ENCODE results near the gene LPAR3.
A peak's percentile ranks its signal among the peaks of the same experiment; 100 is the strongest.

The LPAR3 gene

GRCh38 chr1:84847253-84848250 lies 45.5 kb downstream of the LPAR3 start:
- Histone ChIP-seq H3K27ac (ENCODE audit: insufficient read depth, low read length, poor library complexity, severe bottlenecking) (no peak overlapping the region), H3K9me3 (ENCODE audit: control insufficient read depth, low read length) (no peaks in the 10 kb centered on the region), H3K4me3 (ENCODE audit: insufficient read depth, low read depth, low read length, poor library complexity, severe bottlenecking) (no peak overlapping the region), H3K4me1 (ENCODE audit: control insufficient read depth, insufficient read depth, low read length, poor library complexity, severe bottlenecking) (no peaks in the 10 kb centered on the region), H3K36me3 (ENCODE audit: control insufficient read depth, insufficient read depth, low read length) (no peaks in the 10 kb centered on the region), H3K27me3 (replicated peaks; ENCODE audit: control insufficient read depth, insufficient read depth, low read length, poor library complexity, severe bottlenecking) (no peaks in the 10 kb centered on the region)
- peak in 1 of 3 donors; percentile 14 for DNase-seq

- Histone ChIP-seq H3K27ac (ENCODE audit: insufficient read depth, low read length, poor library complexity, severe bottlenecking) (no peak overlapping the region), H3K9me3 (ENCODE audit: control insufficient read depth, low read length) (no peaks in the 10 kb centered on the region), H3K4me1 (ENCODE audit: control insufficient read depth, insufficient read depth, low read length, poor library complexity, severe bottlenecking) (no peaks in the 10 kb centered on the region), H3K4me3 (ENCODE audit: insufficient read depth, low read depth, low read length, poor library complexity, severe bottlenecking) (no peak overlapping the region), H3K36me3 (ENCODE audit: control insufficient read depth, insufficient read depth, low read length) (no peaks in the 10 kb centered on the region), H3K27me3 (replicated peaks; ENCODE audit: control insufficient read depth, insufficient read depth, low read length, poor library complexity, severe bottlenecking) (no peaks in the 10 kb centered on the region)
- no peak for DNase-seq
Measured at GRCh38 chr1:84846387-84846786, 46.6 kb downstream of the LPAR3 start.

- Histone ChIP-seq H3K27ac (ENCODE audit: insufficient read depth, low read length, poor library complexity, severe bottlenecking) (no peak overlapping the region), H3K4me1 (ENCODE audit: control insufficient read depth, insufficient read depth, low read length, poor library complexity, severe bottlenecking) (no peaks in the 10 kb centered on the region), H3K27me3 (replicated peaks; ENCODE audit: control insufficient read depth, insufficient read depth, low read length, poor library complexity, severe bottlenecking) (no peaks in the 10 kb centered on the region), H3K36me3 (ENCODE audit: control insufficient read depth, insufficient read depth, low read length) (no peaks in the 10 kb centered on the region), H3K4me3 (ENCODE audit: insufficient read depth, low read depth, low read length, poor library complexity, severe bottlenecking) (no peak overlapping the region), H3K9me3 (ENCODE audit: control insufficient read depth, low read length) (no peaks in the 10 kb centered on the region)
- DNase-seq = no peak
Measured at GRCh38 chr1:84845357-84845756, 47.6 kb downstream of the LPAR3 start.

GRCh38 chr1:84844094-84844493 lies 48.9 kb downstream of the LPAR3 start:
- no peaks in the 10 kb centered on the region for H3K9me3 ChIP-seq (ENCODE audit: control insufficient read depth, low read length)
- H3K27ac ChIP-seq (ENCODE audit: insufficient read depth, low read length, poor library complexity, severe bottlenecking) = no peak overlapping the region
- no peaks in the 10 kb centered on the region for H3K36me3 ChIP-seq (ENCODE audit: control insufficient read depth, insufficient read depth, low read length)
- H3K27me3 ChIP-seq (replicated peaks; ENCODE audit: control insufficient read depth, insufficient read depth, low read length, poor library complexity, severe bottlenecking) = no peaks in the 10 kb centered on the region
- no peak for DNase-seq
- H3K4me1 ChIP-seq (ENCODE audit: control insufficient read depth, insufficient read depth, low read length, poor library complexity, severe bottlenecking) = no peaks in the 10 kb centered on the region
- no peak overlapping the region for H3K4me3 ChIP-seq (ENCODE audit: insufficient read depth, low read depth, low read length, poor library complexity, severe bottlenecking)

- Histone ChIP-seq H3K9me3 (ENCODE audit: control insufficient read depth, low read length) (no peaks in the 10 kb centered on the region), H3K4me1 (ENCODE audit: control insufficient read depth, insufficient read depth, low read length, poor library complexity, severe bottlenecking) (no peaks in the 10 kb centered on the region), H3K27ac (ENCODE audit: insufficient read depth, low read length, poor library complexity, severe bottlenecking) (no peak overlapping the region), H3K27me3 (replicated peaks; ENCODE audit: control insufficient read depth, insufficient read depth, low read length, poor library complexity, severe bottlenecking) (no peaks in the 10 kb centered on the region), H3K36me3 (ENCODE audit: control insufficient read depth, insufficient read depth, low read length) (no peaks in the 10 kb centered on the region), H3K4me3 (ENCODE audit: insufficient read depth, low read depth, low read length, poor library complexity, severe bottlenecking) (no peak overlapping the region)
- no peak for DNase-seq
Measured at GRCh38 chr1:84842748-84843231, 50.2 kb downstream of the LPAR3 start.

- no peaks in the 10 kb centered on the region for H3K4me1 ChIP-seq (ENCODE audit: control insufficient read depth, insufficient read depth, low read length, poor library complexity, severe bottlenecking)
- H3K4me3 ChIP-seq (ENCODE audit: insufficient read depth, low read depth, low read length, poor library complexity, severe bottlenecking) = no peak overlapping the region
- H3K36me3 ChIP-seq (ENCODE audit: control insufficient read depth, insufficient read depth, low read length) = no peaks in the 10 kb centered on the region
- DNase-seq = no peak
- H3K27me3 ChIP-seq (replicated peaks; ENCODE audit: control insufficient read depth, insufficient read depth, low read length, poor library complexity, severe bottlenecking) = no peaks in the 10 kb centered on the region
- no peaks in the 10 kb centered on the region for H3K9me3 ChIP-seq (ENCODE audit: control insufficient read depth, low read length)
- H3K27ac ChIP-seq (ENCODE audit: insufficient read depth, low read length, poor library complexity, severe bottlenecking) = no peak overlapping the region
Measured at GRCh38 chr1:84841971-84842370, 51.0 kb downstream of the LPAR3 start.

- no peaks in the 10 kb centered on the region for H3K27me3 ChIP-seq (replicated peaks; ENCODE audit: control insufficient read depth, insufficient read depth, low read length, poor library complexity, severe bottlenecking)
- H3K4me1 ChIP-seq (ENCODE audit: control insufficient read depth, insufficient read depth, low read length, poor library complexity, severe bottlenecking) = no peaks in the 10 kb centered on the region
- no peak overlapping the region for H3K4me3 ChIP-seq (ENCODE audit: insufficient read depth, low read depth, low read length, poor library complexity, severe bottlenecking)
- DNase-seq = no peak
- no peaks in the 10 kb centered on the region for H3K36me3 ChIP-seq (ENCODE audit: control insufficient read depth, insufficient read depth, low read length)
- no peaks in the 10 kb centered on the region for H3K9me3 ChIP-seq (ENCODE audit: control insufficient read depth, low read length)
- H3K27ac ChIP-seq (ENCODE audit: insufficient read depth, low read length, poor library complexity, severe bottlenecking) = no peak overlapping the region
Measured at GRCh38 chr1:84840346-84840745, 52.7 kb downstream of the LPAR3 start.

GRCh38 chr1:84839544-84839943 lies 53.5 kb downstream of the LPAR3 start:
- Histone ChIP-seq H3K27ac (ENCODE audit: insufficient read depth, low read length, poor library complexity, severe bottlenecking) (no peak overlapping the region), H3K4me1 (ENCODE audit: control insufficient read depth, insufficient read depth, low read length, poor library complexity, severe bottlenecking) (no peaks in the 10 kb centered on the region), H3K27me3 (replicated peaks; ENCODE audit: control insufficient read depth, insufficient read depth, low read length, poor library complexity, severe bottlenecking) (no peaks in the 10 kb centered on the region), H3K4me3 (ENCODE audit: insufficient read depth, low read depth, low read length, poor library complexity, severe bottlenecking) (no peak overlapping the region), H3K36me3 (ENCODE audit: control insufficient read depth, insufficient read depth, low read length) (no peaks in the 10 kb centered on the region), H3K9me3 (ENCODE audit: control insufficient read depth, low read length) (no peaks in the 10 kb centered on the region)
- no peak for DNase-seq

- Histone ChIP-seq H3K9me3 (ENCODE audit: control insufficient read depth, low read length) (no peaks in the 10 kb centered on the region), H3K4me1 (ENCODE audit: control insufficient read depth, insufficient read depth, low read length, poor library complexity, severe bottlenecking) (no peaks in the 10 kb centered on the region), H3K27ac (ENCODE audit: insufficient read depth, low read length, poor library complexity, severe bottlenecking) (no peak overlapping the region), H3K36me3 (ENCODE audit: control insufficient read depth, insufficient read depth, low read length) (no peaks in the 10 kb centered on the region), H3K4me3 (ENCODE audit: insufficient read depth, low read depth, low read length, poor library complexity, severe bottlenecking) (no peak overlapping the region), H3K27me3 (replicated peaks; ENCODE audit: control insufficient read depth, insufficient read depth, low read length, poor library complexity, severe bottlenecking) (no peaks in the 10 kb centered on the region)
- DNase-seq = no peak
Measured at GRCh38 chr1:84836145-84836544, 56.9 kb downstream of the LPAR3 start.

GRCh38 chr1:84835169-84835568 lies 57.8 kb downstream of the LPAR3 start:
- DNase-seq = no peak
- H3K27me3 ChIP-seq (replicated peaks; ENCODE audit: control insufficient read depth, insufficient read depth, low read length, poor library complexity, severe bottlenecking) = no peaks in the 10 kb centered on the region
- H3K9me3 ChIP-seq (ENCODE audit: control insufficient read depth, low read length) = no peaks in the 10 kb centered on the region
- no peaks in the 10 kb centered on the region for H3K36me3 ChIP-seq (ENCODE audit: control insufficient read depth, insufficient read depth, low read length)
- H3K4me1 ChIP-seq (ENCODE audit: control insufficient read depth, insufficient read depth, low read length, poor library complexity, severe bottlenecking) = no peaks in the 10 kb centered on the region
- H3K4me3 ChIP-seq (ENCODE audit: insufficient read depth, low read depth, low read length, poor library complexity, severe bottlenecking) = no peak overlapping the region
- no peak overlapping the region for H3K27ac ChIP-seq (ENCODE audit: insufficient read depth, low read length, poor library complexity, severe bottlenecking)
